Measurements from ENCODE around the gene SLC66A2. TPM values are rescaled to one million over a fixed set of nuclear protein-coding genes. Genes with fewer than 3 reads are reported as not detected.
"Not testable (repeated sequence)": the region's sequence is repeated elsewhere in the genome, so short reads cannot be mapped to it uniquely, and the experiment has no call there.

Gene SLC66A2
- total RNA-seq, 4 donors from 2014 or later, result 56.5 to 183 (median 92.9) TPM

- no peak overlapping the region for H3K4me3 ChIP-seq
- WGBS, 2 donors (ENCODE audit: low coverage in 1 of 2), result 70 to 86% methylated on average over 2 to 16 of the region's 16 CpGs
- no peak for TF ChIP-seq POLR2A (IDR thresholded peaks at IDR 0.05)
- TF ChIP-seq EP300 (IDR thresholded peaks at IDR 0.05; ENCODE audit: low read depth), result no peak
- TF ChIP-seq CTCF (IDR thresholded peaks at IDR 0.05), result no peak
- no peak for TF ChIP-seq POLR2AphosphoS5 (IDR thresholded peaks at IDR 0.05)
- H3K9me3 ChIP-seq, result no peaks in the 10 kb centered on the region
- in situ Hi-C loops (cut with MboI; ENCODE audit: low pct_ligation_motif_present in 1 of 4, low pct_unique_long_range_greater_than_20kb in 1 of 4, low sequenced_read_pairs in 3 of 4) (no loop called here), intact Hi-C loops (cut with DNase I; ENCODE audit: low total_unique reads) (no loop called here)
- no peaks in the 10 kb centered on the region for H3K4me1 ChIP-seq
- no peaks in the 10 kb centered on the region for H3K36me3 ChIP-seq
- H3K27ac ChIP-seq, result no peak overlapping the region
- no peak for DNase-seq
- no peaks in the 10 kb centered on the region for H3K27me3 ChIP-seq
These were observed 83.8 kb downstream of the SLC66A2 start for GRCh38 chr18:79867666-79868065.

- Histone ChIP-seq H3K27ac (no peak overlapping the region), H3K27me3 (no peaks in the 10 kb centered on the region), H3K9me3 (no peaks in the 10 kb centered on the region), H3K4me3 (no peak overlapping the region), H3K36me3 (no peaks in the 10 kb centered on the region), H3K4me1 (no peaks in the 10 kb centered on the region)
- intact Hi-C loops (cut with DNase I; ENCODE audit: low total_unique reads), result no loop called here
- DNase-seq, result no peak
- in situ Hi-C loops (cut with MboI; ENCODE audit: low pct_ligation_motif_present in 1 of 4, low pct_unique_long_range_greater_than_20kb in 1 of 4, low sequenced_read_pairs in 3 of 4), result no loop called here
- TF ChIP-seq CTCF (IDR thresholded peaks at IDR 0.05), result no peak
- no peak for TF ChIP-seq POLR2A (IDR thresholded peaks at IDR 0.05)
- TF ChIP-seq EP300 (IDR thresholded peaks at IDR 0.05; ENCODE audit: low read depth), result no peak
- no peak for TF ChIP-seq POLR2AphosphoS5 (IDR thresholded peaks at IDR 0.05)
- 79% methylated on average over 20 of the region's 20 CpGs; no CpG with 5 or more reads in 1 of the 2 donors for WGBS, 2 donors (ENCODE audit: low coverage in 1 of 2)
These were observed 84.4 kb downstream of the SLC66A2 start for GRCh38 chr18:79866889-79867574.

- H3K27ac ChIP-seq; H3K9me3 ChIP-seq; intact Hi-C loops (cut with DNase I; ENCODE audit: low total_unique reads); in situ Hi-C loops (cut with MboI; ENCODE audit: low pct_ligation_motif_present in 1 of 4, low pct_unique_long_range_greater_than_20kb in 1 of 4, low sequenced_read_pairs in 3 of 4); H3K27me3 ChIP-seq; H3K36me3 ChIP-seq; H3K4me1 ChIP-seq; H3K4me3 ChIP-seq; DNase-seq: not testable (repeated sequence)
- WGBS, 2 donors (ENCODE audit: low coverage in 1 of 2), result 57% methylated on average over 3 of the region's 3 CpGs; no CpG with 5 or more reads in 1 of the 2 donors
These were observed 85.5 kb downstream of the SLC66A2 start for GRCh38 chr18:79865951-79866350.

- WGBS, 2 donors (ENCODE audit: low coverage in 1 of 2), result 78% methylated on average over 4 of the region's 4 CpGs; no CpG with 5 or more reads in 1 of the 2 donors
- H3K27me3 ChIP-seq; DNase-seq; H3K9me3 ChIP-seq; H3K27ac ChIP-seq; in situ Hi-C loops (cut with MboI; ENCODE audit: low pct_ligation_motif_present in 1 of 4, low pct_unique_long_range_greater_than_20kb in 1 of 4, low sequenced_read_pairs in 3 of 4); intact Hi-C loops (cut with DNase I; ENCODE audit: low total_unique reads); H3K4me3 ChIP-seq; H3K4me1 ChIP-seq; H3K36me3 ChIP-seq: not testable (repeated sequence)
These were observed 86.5 kb downstream of the SLC66A2 start for GRCh38 chr18:79864955-79865354.

- intact Hi-C loops (cut with DNase I; ENCODE audit: low total_unique reads) (no loop called here), in situ Hi-C loops (cut with MboI; ENCODE audit: low pct_ligation_motif_present in 1 of 4, low pct_unique_long_range_greater_than_20kb in 1 of 4, low sequenced_read_pairs in 3 of 4) (no loop called here)
- WGBS, 2 donors (ENCODE audit: low coverage in 1 of 2), result 91% methylated on average over 64 of the region's 74 CpGs; no CpG with 5 or more reads in 1 of the 2 donors
- TF ChIP-seq CTCF (IDR thresholded peaks at IDR 0.05) (no peak), EP300 (IDR thresholded peaks at IDR 0.05; ENCODE audit: low read depth) (no peak), POLR2AphosphoS5 (IDR thresholded peaks at IDR 0.05) (no peak), POLR2A (IDR thresholded peaks at IDR 0.05) (no peak)
- H3K27ac ChIP-seq, result no peak overlapping the region
- no peaks in the 10 kb centered on the region for H3K4me1 ChIP-seq
- DNase-seq, result no peak
- H3K36me3 ChIP-seq, result no peaks in the 10 kb centered on the region
- no peaks in the 10 kb centered on the region for H3K9me3 ChIP-seq
- no peak overlapping the region for H3K4me3 ChIP-seq
- no peaks in the 10 kb centered on the region for H3K27me3 ChIP-seq
These were observed 87.3 kb downstream of the SLC66A2 start for GRCh38 chr18:79864006-79864725.

Data from transverse colon (tissue), 4 donors.